Dendritic cell treated with granulocyte-macrophage colony-stimulating factor and Interleukin-4, amounts not matched to agents 40 ng/mL and 50 ng/mL, for 4 days (primary cell): Measurements from ENCODE around the gene CTNNAL1.
"Not testable (repeated sequence)": the region's sequence is repeated elsewhere in the genome, so short reads cannot be mapped to it uniquely, and the experiment has no call there.

Experiments
- H3K27ac Mint-ChIP-seq: one replicate; pipeline ENCODE4 v1.8.0; 2022; ENCODE audit warnings: mild to moderate bottlenecking, mixed read lengths
- H3K27me3 Mint-ChIP-seq: one replicate; pipeline ENCODE4 v1.8.0; 2022; ENCODE audit warnings: mild to moderate bottlenecking, mixed read lengths
- H3K36me3 Mint-ChIP-seq: one replicate; pipeline ENCODE4 v1.8.0; 2022; ENCODE audit warnings: low read depth, mixed read lengths
- H3K4me1 Mint-ChIP-seq: one replicate; pipeline ENCODE4 v1.8.0; 2022; ENCODE audit warnings: low read depth, mixed read lengths
- H3K4me3 Mint-ChIP-seq: one replicate; pipeline ENCODE4 v1.8.0; 2022; ENCODE audit warnings: mild to moderate bottlenecking, moderate library complexity, mixed read lengths
- H3K9me3 Mint-ChIP-seq: one replicate; pipeline ENCODE4 v1.8.0; 2022; ENCODE audit warnings: mixed read lengths
- intact Hi-C: fragments of 100-400 bp; cut with micrococcal nuclease; formaldehyde crosslinking; loops from one replicate; pipeline ENCODE4 v1.15.0; 2022

CTNNAL1 gene

DNA sequence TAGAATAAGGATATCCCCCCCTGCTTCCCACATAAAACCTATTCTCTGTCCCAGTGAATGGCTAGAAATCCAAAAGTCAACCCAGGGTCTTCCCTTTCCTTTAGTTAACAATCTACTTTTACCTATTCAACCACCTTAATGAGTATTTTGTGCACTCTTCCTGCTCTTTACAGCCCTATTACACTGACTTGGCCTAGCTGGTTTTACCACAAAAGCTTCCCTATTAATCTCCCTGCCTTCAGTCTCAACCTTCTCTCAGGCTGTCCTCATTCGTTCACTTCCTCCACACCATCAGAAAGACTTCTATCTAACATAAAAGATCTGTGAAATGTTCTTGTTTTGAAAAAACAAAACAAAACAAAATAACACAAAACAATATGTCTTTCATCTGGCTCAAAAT lies 16.2 kb downstream of the CTNNAL1 start:
- Mint-ChIP-seq H3K9me3 (no peaks in the 10 kb centered on the region), H3K36me3 (peaks cover 77% of the 10 kb centered on the region), H3K4me3 (no peak overlapping the region), H3K4me1 (peaks cover 64% of the 10 kb centered on the region), H3K27me3 (no peaks in the 10 kb centered on the region), H3K27ac (peak overlapping the region; percentile 70)
- intact Hi-C loops: no loop called here

DNA sequence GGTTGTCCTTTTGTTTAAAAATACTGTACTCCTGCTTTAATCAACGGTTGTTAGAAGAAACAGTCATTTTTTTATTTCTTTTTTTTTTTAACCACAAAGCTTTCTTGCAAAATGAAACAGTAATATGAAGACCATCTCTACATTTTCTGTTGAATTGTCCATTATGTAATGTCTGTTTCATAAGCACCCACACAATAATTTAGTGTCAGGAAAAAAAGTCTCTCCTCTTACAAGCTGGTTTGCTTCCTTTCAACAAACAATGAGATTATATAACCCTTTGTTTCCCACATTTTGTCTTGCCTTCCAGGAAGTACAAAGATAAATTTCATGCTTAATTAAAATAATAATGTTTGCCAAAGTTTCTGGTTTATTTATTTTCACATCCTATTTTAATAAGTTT lies 16.7 kb downstream of the CTNNAL1 start:
- intact Hi-C loops: no loop called here
- Mint-ChIP-seq H3K27ac (peak overlapping the region; percentile 27), H3K27me3 (no peaks in the 10 kb centered on the region), H3K4me1 (peaks cover 62% of the 10 kb centered on the region), H3K4me3 (no peak overlapping the region), H3K9me3 (no peaks in the 10 kb centered on the region), H3K36me3 (peaks cover 77% of the 10 kb centered on the region)

DNA sequence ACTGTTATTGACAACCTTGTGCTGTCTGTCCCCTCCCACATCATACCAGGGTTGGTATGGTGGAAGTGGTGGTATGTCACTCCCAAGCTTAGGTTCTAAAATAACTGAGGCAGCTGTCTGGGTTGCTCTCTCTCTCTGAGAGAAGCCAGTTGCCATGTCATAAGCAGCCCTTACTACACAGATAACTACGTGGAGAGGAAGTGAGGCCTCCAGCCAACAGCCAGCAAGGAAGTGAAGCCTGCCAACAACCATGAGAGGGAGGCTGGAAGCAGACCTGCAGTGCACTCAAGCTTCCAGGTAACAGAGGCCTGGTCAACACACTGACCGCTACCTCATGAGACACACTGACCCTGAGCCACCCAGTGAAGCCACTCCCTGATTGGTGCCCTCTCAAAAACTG lies 18.6 kb downstream of the CTNNAL1 start:
- H3K27me3 Mint-ChIP-seq: no peaks in the 10 kb centered on the region
- intact Hi-C loops: no loop called here
- H3K9me3 Mint-ChIP-seq: no peaks in the 10 kb centered on the region
- H3K27ac Mint-ChIP-seq: peak overlapping the region; percentile 71
- H3K4me1 Mint-ChIP-seq: peaks cover 66% of the 10 kb centered on the region
- no peak overlapping the region for H3K4me3 Mint-ChIP-seq
- peaks cover 86% of the 10 kb centered on the region for H3K36me3 Mint-ChIP-seq

DNA sequence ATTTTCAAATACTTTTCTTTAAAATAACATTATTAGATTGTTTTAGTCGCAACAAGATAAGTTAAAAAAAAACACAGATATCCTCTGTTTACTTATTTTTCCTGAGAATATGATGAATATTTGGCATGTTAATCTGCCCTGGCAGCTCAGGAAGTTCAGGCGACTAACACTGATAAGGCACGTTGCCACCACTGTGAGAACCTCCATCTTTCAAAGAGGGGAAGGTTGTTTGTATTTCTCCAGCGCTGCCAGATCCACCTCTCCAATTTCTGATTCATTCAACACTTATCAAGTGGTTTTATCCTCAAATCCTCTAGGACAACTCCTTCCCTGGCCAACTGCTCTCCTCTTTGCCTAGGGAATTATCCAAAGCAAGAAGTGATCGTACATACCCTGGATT lies 21.8 kb downstream of the CTNNAL1 start:
- intact Hi-C loops: no loop called here
- no peaks in the 10 kb centered on the region for H3K9me3 Mint-ChIP-seq
- no peak overlapping the region for H3K4me3 Mint-ChIP-seq
- H3K36me3 Mint-ChIP-seq: peaks cover 77% of the 10 kb centered on the region
- H3K4me1 Mint-ChIP-seq: peaks cover 55% of the 10 kb centered on the region
- no peak overlapping the region for H3K27ac Mint-ChIP-seq
- H3K27me3 Mint-ChIP-seq: no peaks in the 10 kb centered on the region

GRCh38 chr9:108983885-108984284 lies 29.4 kb downstream of the CTNNAL1 start:
- Mint-ChIP-seq H3K9me3 (no peaks in the 10 kb centered on the region), H3K27ac (no peak overlapping the region), H3K36me3 (peaks cover 67% of the 10 kb centered on the region), H3K4me1 (peaks cover 10% of the 10 kb centered on the region), H3K27me3 (no peaks in the 10 kb centered on the region), H3K4me3 (no peak overlapping the region)
- intact Hi-C loops: no loop called here

DNA sequence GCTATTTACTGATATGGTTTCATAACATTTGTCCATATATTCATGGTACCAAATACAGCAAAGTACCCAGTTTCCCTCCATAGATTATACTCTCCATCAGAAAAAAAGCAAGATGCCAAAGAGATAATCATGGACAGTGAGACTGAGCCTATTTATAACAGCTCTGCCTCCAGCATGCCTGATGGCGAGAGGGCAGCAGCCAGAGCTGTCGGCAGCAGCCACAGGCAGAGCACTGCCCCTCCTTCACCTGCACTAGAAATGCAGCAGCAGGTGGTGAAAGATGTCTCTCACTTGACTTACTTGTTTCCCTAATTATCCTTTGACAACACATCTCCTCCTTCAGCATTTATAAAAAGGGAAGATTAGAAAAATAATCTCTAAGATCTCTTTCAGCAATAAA lies 32.4 kb downstream of the CTNNAL1 start:
- Mint-ChIP-seq H3K27ac (no peak overlapping the region), H3K4me3 (no peak overlapping the region), H3K27me3 (no peaks in the 10 kb centered on the region), H3K36me3 (peaks cover 80% of the 10 kb centered on the region), H3K4me1 (no peaks in the 10 kb centered on the region), H3K9me3 (no peaks in the 10 kb centered on the region)
- intact Hi-C loops: no loop called here

- Mint-ChIP-seq H3K27ac (no peak overlapping the region), H3K4me1 (no peaks in the 10 kb centered on the region), H3K36me3 (peaks cover 92% of the 10 kb centered on the region), H3K4me3 (no peak overlapping the region), H3K9me3 (no peaks in the 10 kb centered on the region), H3K27me3 (no peaks in the 10 kb centered on the region)
- intact Hi-C loops: no loop called here
Observed at GRCh38 chr9:108978205-108978604, 35.1 kb downstream of the CTNNAL1 start.

DNA sequence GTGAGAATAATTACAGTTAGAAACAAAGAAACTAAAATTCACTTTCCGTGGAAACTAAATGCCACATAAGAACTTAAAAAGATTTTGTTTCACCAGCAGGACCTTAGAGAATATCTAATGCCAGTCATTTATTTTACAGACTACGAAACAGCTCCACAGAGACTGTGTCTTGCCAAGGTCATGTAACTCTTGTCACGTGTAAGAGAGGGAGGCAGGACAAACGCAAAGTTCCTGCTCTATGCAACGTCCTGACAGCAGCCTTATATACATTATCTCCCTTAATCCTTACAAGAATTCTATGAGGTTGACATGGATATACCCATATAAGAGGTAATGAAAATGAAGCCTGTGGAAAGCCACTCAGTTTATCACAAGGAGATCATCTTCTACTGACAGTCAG lies 39.4 kb downstream of the CTNNAL1 start:
- intact Hi-C loops: no loop called here
- H3K4me3 Mint-ChIP-seq: no peak overlapping the region
- H3K9me3 Mint-ChIP-seq: peaks cover 15% of the 10 kb centered on the region
- H3K27me3 Mint-ChIP-seq: no peaks in the 10 kb centered on the region
- no peaks in the 10 kb centered on the region for H3K4me1 Mint-ChIP-seq
- H3K36me3 Mint-ChIP-seq: peaks cover 92% of the 10 kb centered on the region
- no peak overlapping the region for H3K27ac Mint-ChIP-seq

- Mint-ChIP-seq H3K4me1 (no peaks in the 10 kb centered on the region), H3K27ac (no peak overlapping the region), H3K4me3 (no peak overlapping the region), H3K36me3 (peaks cover 92% of the 10 kb centered on the region), H3K9me3 (peaks cover 15% of the 10 kb centered on the region), H3K27me3 (no peaks in the 10 kb centered on the region)
- intact Hi-C loops: no loop called here
Observed at GRCh38 chr9:108972626-108973209, 40.6 kb downstream of the CTNNAL1 start.

DNA sequence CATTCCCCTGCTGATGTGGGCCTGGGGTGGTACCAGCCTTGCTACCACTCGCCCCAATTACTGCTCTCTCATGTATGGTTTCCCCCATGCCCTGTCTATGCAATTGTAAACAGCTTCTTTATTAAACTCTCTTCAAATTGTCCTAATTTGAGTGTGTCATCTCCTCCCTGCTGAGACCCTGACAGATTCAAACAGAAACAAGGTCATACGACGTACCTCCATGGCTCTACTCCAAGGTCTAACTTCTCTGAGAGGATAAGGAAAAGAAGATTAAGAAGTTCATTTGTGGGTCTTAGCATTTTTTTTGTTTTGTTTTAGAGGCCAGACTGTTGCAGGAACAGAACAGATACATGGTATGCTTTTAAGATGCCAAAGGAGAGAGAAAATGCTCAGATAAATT lies 41.1 kb downstream of the CTNNAL1 start:
- Mint-ChIP-seq H3K36me3 (peaks cover 92% of the 10 kb centered on the region), H3K9me3 (peaks cover 15% of the 10 kb centered on the region), H3K4me1 (no peaks in the 10 kb centered on the region), H3K27me3 (no peaks in the 10 kb centered on the region), H3K4me3 (no peak overlapping the region), H3K27ac (no peak overlapping the region)
- intact Hi-C loops: no loop called here

- H3K27me3 Mint-ChIP-seq, H3K4me3 Mint-ChIP-seq, H3K27ac Mint-ChIP-seq, H3K4me1 Mint-ChIP-seq, intact Hi-C loops: not testable (repeated sequence)
- peaks cover 15% of the 10 kb centered on the region for H3K9me3 Mint-ChIP-seq
- peaks cover 92% of the 10 kb centered on the region for H3K36me3 Mint-ChIP-seq
Observed at GRCh38 chr9:108971392-108971791, 41.9 kb downstream of the CTNNAL1 start.

GRCh38 chr9:108967916-108968315 lies 45.4 kb downstream of the CTNNAL1 start:
- intact Hi-C loops: no loop called here
- Mint-ChIP-seq H3K9me3 (peaks cover 15% of the 10 kb centered on the region), H3K4me1 (no peaks in the 10 kb centered on the region), H3K4me3 (no peak overlapping the region), H3K36me3 (peaks cover 91% of the 10 kb centered on the region), H3K27me3 (no peaks in the 10 kb centered on the region), H3K27ac (no peak overlapping the region)

DNA sequence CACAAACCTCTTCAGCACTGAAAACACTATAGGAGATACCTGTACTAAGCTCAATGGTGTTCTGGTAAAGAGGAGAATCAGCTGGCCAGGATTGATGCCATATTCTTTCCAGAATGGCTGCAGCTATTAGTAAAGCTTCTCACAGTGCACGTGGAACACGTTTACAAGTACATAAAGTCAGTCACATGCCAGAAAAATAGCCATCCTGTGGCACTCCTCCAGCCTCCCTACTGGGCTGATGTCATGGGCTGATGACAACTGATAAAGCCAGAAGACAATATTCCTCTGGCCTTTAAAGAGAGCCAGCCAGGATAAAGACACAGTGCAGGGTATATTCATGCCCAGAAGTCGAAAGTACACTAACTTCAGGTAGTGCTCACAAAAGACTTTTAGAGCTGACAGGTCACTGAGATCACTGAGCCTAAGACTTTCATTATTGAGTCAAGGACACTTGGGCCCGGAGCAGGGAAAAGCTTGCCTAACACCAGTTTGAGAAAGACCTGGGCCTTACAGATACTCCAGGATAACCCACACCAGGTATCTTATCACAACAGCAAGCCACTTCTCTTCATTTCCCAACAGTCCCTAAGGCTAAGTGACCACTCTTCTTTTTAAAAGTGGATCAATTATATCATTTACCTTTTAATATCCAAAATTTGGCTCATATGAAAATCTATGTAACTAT lies 49.7 kb downstream of the CTNNAL1 start:
- H3K4me1 Mint-ChIP-seq: peaks cover 8% of the 10 kb centered on the region
- H3K9me3 Mint-ChIP-seq: no peaks in the 10 kb centered on the region
- no peak overlapping the region for H3K4me3 Mint-ChIP-seq
- H3K36me3 Mint-ChIP-seq: peaks cover 87% of the 10 kb centered on the region
- intact Hi-C loops: no loop called here
- H3K27ac Mint-ChIP-seq: no peak overlapping the region
- H3K27me3 Mint-ChIP-seq: no peaks in the 10 kb centered on the region

- H3K4me1 Mint-ChIP-seq: peaks cover 8% of the 10 kb centered on the region
- intact Hi-C loops: no loop called here
- no peaks in the 10 kb centered on the region for H3K9me3 Mint-ChIP-seq
- H3K36me3 Mint-ChIP-seq: peaks cover 83% of the 10 kb centered on the region
- no peak overlapping the region for H3K4me3 Mint-ChIP-seq
- H3K27ac Mint-ChIP-seq: no peak overlapping the region
- no peaks in the 10 kb centered on the region for H3K27me3 Mint-ChIP-seq
Observed at GRCh38 chr9:108961151-108961550, 52.1 kb downstream of the CTNNAL1 start.

DNA sequence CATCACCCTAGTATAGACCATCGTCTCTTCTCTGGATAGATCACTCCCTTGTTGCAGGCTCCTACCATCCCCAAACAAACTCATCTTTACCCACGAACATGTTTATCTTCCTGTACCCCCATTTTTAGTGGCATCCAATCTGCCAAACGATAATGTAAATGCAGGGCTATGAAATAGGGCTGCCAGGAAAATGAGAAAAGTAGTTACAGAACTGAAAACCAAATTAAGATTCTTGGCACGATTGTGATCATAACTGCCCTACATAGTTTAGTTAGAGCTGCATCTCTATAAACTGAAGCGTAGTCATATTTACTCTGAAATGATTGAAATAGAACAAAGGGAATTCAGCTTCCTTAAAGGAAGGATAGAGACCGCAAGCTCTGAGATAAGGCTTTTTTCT lies 53.0 kb downstream of the CTNNAL1 start:
- H3K4me1 Mint-ChIP-seq: peaks cover 8% of the 10 kb centered on the region
- H3K9me3 Mint-ChIP-seq: no peaks in the 10 kb centered on the region
- H3K27me3 Mint-ChIP-seq: no peaks in the 10 kb centered on the region
- no peak overlapping the region for H3K4me3 Mint-ChIP-seq
- H3K27ac Mint-ChIP-seq: no peak overlapping the region
- peaks cover 83% of the 10 kb centered on the region for H3K36me3 Mint-ChIP-seq
- intact Hi-C loops: no loop called here
